ENCODE data around the gene GCLC.
"Not testable (repeated sequence)": the region's sequence is repeated elsewhere in the genome, so short reads cannot be mapped to it uniquely, and the experiment has no call there.

The GCLC gene

DNA sequence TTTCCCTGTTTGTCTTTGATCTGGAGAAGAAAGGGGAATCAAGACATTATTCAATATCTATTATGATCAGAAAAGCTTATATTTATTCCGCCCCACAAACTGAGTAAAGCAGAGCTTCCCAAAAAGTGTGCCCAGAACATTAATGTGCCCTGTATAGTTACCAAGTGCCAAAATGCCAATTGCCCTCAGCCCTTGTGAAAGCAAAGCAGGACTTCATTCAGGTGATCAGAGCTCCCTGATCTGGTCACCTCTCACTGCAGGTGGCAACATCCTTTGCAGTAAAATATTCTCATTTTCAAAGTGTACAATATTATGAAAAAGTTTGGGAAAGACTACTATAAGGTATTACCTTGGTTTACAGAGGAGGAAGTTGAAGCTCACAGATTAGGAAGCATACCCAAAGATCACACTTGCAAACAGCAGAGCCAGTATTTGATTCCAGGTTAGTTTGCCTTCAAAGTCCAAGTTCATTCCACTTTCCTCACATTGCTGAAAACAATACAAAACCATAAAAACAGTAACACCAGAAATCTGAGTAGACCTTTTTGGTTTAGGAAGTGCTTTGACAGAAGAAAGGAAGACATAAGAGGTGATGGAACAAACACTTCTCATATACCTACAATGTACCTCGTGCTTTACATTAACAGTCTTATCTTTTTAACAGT, 19.6 kb upstream of the GCLC start:
- peaks cover 2% of the 10 kb centered on the region for H3K9me3 ChIP-seq (ENCODE audit: control insufficient read depth, low read length)
- H3K36me3 ChIP-seq (ENCODE audit: control insufficient read depth in 1 of 2, insufficient read depth in 2 of 2, low read depth in 1 of 2, low read length in 2 of 2): no peaks in the 10 kb centered on the region
- no peaks in the 10 kb centered on the region for H3K4me1 ChIP-seq (ENCODE audit: control insufficient read depth, insufficient read depth, low read depth, low read length)
- H2AK5ac ChIP-seq (ENCODE audit: low read length, severe bottlenecking): no peak overlapping the region
- no peak overlapping the region for H2BK120ac ChIP-seq (ENCODE audit: low read depth, low read length)
- H3K23ac ChIP-seq (ENCODE audit: low read length in 2 of 2): no peak overlapping the region
- H2BK12ac ChIP-seq (ENCODE audit: low read length in 2 of 2): no peak overlapping the region
- no peak overlapping the region for H3K9ac ChIP-seq (ENCODE audit: low read length)
- no peak overlapping the region for H2AFZ ChIP-seq (ENCODE audit: low read depth, low read length)
- no peak overlapping the region for H4K91ac ChIP-seq (ENCODE audit: low read length)
- H3K18ac ChIP-seq (ENCODE audit: low read depth in 1 of 2, low read length in 2 of 2): no peak overlapping the region
- H3K4me2 ChIP-seq (ENCODE audit: low read length, poor library complexity, severe bottlenecking): no peak overlapping the region
- DNase-seq: no peak
- no peak overlapping the region for H3K4me3 ChIP-seq (ENCODE audit: insufficient read depth in 1 of 2, low read depth in 1 of 2, low read length in 2 of 2)
- no peak overlapping the region for H2BK15ac ChIP-seq (ENCODE audit: low read depth, poor library complexity, severe bottlenecking)
- no peaks in the 10 kb centered on the region for H3K79me1 ChIP-seq (replicated peaks; ENCODE audit: low read length, poor library complexity, severe bottlenecking)
- no peak overlapping the region for H4K8ac ChIP-seq (ENCODE audit: low read length)
- no peak overlapping the region for H3K4ac ChIP-seq (ENCODE audit: low read depth in 1 of 2, low read length in 2 of 2)
- H3K27me3 ChIP-seq (ENCODE audit: control insufficient read depth in 1 of 2, insufficient read depth in 1 of 2, low read length in 2 of 2): no peaks in the 10 kb centered on the region
- no peak overlapping the region for H2BK5ac ChIP-seq (ENCODE audit: low read depth, low read length, poor library complexity, severe bottlenecking)
- H3K14ac ChIP-seq (ENCODE audit: low read length in 2 of 2): no peak overlapping the region
- no peak overlapping the region for H3K27ac ChIP-seq (ENCODE audit: low read length, poor library complexity, severe bottlenecking)
- 94% methylated on average over 1 of the region's 2 CpGs for WGBS

DNA sequence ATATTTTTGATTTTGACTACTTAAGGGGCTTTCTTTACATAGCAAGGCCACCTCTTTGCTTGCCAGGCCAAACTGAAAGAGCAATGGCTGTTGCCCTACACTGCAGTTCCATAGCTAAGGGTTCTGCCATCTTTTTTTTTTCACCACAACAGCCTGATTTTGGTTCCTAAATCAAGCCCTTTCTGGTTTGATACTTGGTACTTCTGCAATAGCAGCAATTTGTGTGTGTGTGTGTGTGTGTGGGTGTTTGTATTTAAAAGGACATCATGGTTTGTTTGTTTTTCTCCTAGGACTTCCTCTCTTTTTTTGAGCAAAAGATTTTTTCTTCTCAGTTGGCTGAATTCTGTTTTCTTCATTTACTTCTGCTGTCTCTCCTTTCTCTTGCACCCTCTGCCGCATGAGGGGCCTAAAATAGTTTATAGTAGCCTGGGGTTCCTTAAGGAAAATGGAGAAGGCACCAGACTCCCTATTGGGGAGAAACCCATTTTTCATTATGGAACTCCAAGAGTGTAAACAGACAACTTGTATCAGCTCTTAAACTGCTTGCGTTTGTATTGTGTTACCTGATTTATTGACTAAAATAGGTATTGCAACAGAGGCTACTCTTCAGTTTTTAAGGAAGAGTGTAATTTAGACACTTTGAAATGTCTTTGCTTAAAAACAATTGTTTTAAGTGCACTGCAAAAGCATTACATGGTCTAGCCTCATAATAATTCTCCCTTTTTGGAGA, 12.2 kb upstream of the GCLC start:
- Histone ChIP-seq H4K8ac (ENCODE audit: low read length) (no peak overlapping the region), H3K9ac (ENCODE audit: low read length) (no peak overlapping the region), H2AK5ac (ENCODE audit: low read length, severe bottlenecking) (no peak overlapping the region), H2AFZ (ENCODE audit: low read depth, low read length) (no peak overlapping the region), H3K4me1 (ENCODE audit: control insufficient read depth, insufficient read depth, low read depth, low read length) (no peaks in the 10 kb centered on the region), H2BK15ac (ENCODE audit: low read depth, poor library complexity, severe bottlenecking) (no peak overlapping the region), H3K9me3 (ENCODE audit: control insufficient read depth, low read length) (peaks cover 2% of the 10 kb centered on the region), H2BK12ac (ENCODE audit: low read length in 2 of 2) (no peak overlapping the region), H2BK120ac (ENCODE audit: low read depth, low read length) (no peak overlapping the region), H2BK5ac (ENCODE audit: low read depth, low read length, poor library complexity, severe bottlenecking) (no peak overlapping the region), H3K4ac (ENCODE audit: low read depth in 1 of 2, low read length in 2 of 2) (no peak overlapping the region), H3K14ac (ENCODE audit: low read length in 2 of 2) (no peak overlapping the region), H3K27ac (ENCODE audit: low read length, poor library complexity, severe bottlenecking) (no peak overlapping the region), H3K4me3 (ENCODE audit: insufficient read depth in 1 of 2, low read depth in 1 of 2, low read length in 2 of 2) (no peak overlapping the region), H3K79me1 (replicated peaks; ENCODE audit: low read length, poor library complexity, severe bottlenecking) (no peaks in the 10 kb centered on the region), H3K36me3 (ENCODE audit: control insufficient read depth in 1 of 2, insufficient read depth in 2 of 2, low read depth in 1 of 2, low read length in 2 of 2) (no peaks in the 10 kb centered on the region), H4K91ac (ENCODE audit: low read length) (no peak overlapping the region), H3K23ac (ENCODE audit: low read length in 2 of 2) (no peak overlapping the region), H3K27me3 (ENCODE audit: control insufficient read depth in 1 of 2, insufficient read depth in 1 of 2, low read length in 2 of 2) (no peaks in the 10 kb centered on the region), H3K18ac (ENCODE audit: low read depth in 1 of 2, low read length in 2 of 2) (no peak overlapping the region), H3K4me2 (ENCODE audit: low read length, poor library complexity, severe bottlenecking) (no peak overlapping the region)
- no peak for DNase-seq
- no CpG with 5 or more reads among the region's 2 CpGs for WGBS

GRCh38 chr6:53553600-53553999, 8.7 kb upstream of the GCLC start:
- not testable (repeated sequence) for H3K27me3 ChIP-seq (ENCODE audit: control insufficient read depth in 1 of 2, insufficient read depth in 1 of 2, low read length in 2 of 2); H2BK15ac ChIP-seq (ENCODE audit: low read depth, poor library complexity, severe bottlenecking); H3K4ac ChIP-seq (ENCODE audit: low read depth in 1 of 2, low read length in 2 of 2); H4K91ac ChIP-seq (ENCODE audit: low read length); H2BK120ac ChIP-seq (ENCODE audit: low read depth, low read length); H3K18ac ChIP-seq (ENCODE audit: low read depth in 1 of 2, low read length in 2 of 2); H2BK12ac ChIP-seq (ENCODE audit: low read length in 2 of 2); H3K9me3 ChIP-seq (ENCODE audit: control insufficient read depth, low read length); H3K4me2 ChIP-seq (ENCODE audit: low read length, poor library complexity, severe bottlenecking); H3K9ac ChIP-seq (ENCODE audit: low read length); H3K27ac ChIP-seq (ENCODE audit: low read length, poor library complexity, severe bottlenecking); H2AFZ ChIP-seq (ENCODE audit: low read depth, low read length); H4K8ac ChIP-seq (ENCODE audit: low read length); H3K23ac ChIP-seq (ENCODE audit: low read length in 2 of 2); DNase-seq; H2AK5ac ChIP-seq (ENCODE audit: low read length, severe bottlenecking); H3K4me1 ChIP-seq (ENCODE audit: control insufficient read depth, insufficient read depth, low read depth, low read length); H3K36me3 ChIP-seq (ENCODE audit: control insufficient read depth in 1 of 2, insufficient read depth in 2 of 2, low read depth in 1 of 2, low read length in 2 of 2); H3K4me3 ChIP-seq (ENCODE audit: insufficient read depth in 1 of 2, low read depth in 1 of 2, low read length in 2 of 2); H2BK5ac ChIP-seq (ENCODE audit: low read depth, low read length, poor library complexity, severe bottlenecking); H3K14ac ChIP-seq (ENCODE audit: low read length in 2 of 2); H3K79me1 ChIP-seq (replicated peaks; ENCODE audit: low read length, poor library complexity, severe bottlenecking)
- WGBS: 64% methylated on average over 3 of the region's 3 CpGs

DNA sequence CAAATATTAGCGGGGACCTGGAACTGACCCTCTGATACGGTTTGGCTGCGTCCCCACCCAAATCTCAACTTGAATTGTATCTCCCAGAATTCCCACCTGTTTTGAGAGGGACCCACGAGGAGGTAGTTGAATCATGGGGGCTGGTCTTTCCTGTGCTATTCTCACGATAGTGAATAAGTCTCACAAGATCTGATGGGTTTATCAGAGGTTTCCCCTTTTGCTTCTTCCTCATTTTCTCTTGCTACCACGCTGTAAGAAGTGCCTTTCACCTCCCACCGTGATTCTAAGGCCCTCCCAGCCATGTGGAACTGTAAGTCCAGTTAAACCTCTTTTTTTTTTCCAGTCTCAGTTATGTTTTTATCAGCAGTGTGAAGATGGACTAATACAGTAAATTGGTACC, 6.8 kb upstream of the GCLC start:
- H2BK15ac ChIP-seq (ENCODE audit: low read depth, poor library complexity, severe bottlenecking); H3K9ac ChIP-seq (ENCODE audit: low read length); H3K9me3 ChIP-seq (ENCODE audit: control insufficient read depth, low read length); H4K8ac ChIP-seq (ENCODE audit: low read length); DNase-seq; H3K27ac ChIP-seq (ENCODE audit: low read length, poor library complexity, severe bottlenecking); H3K36me3 ChIP-seq (ENCODE audit: control insufficient read depth in 1 of 2, insufficient read depth in 2 of 2, low read depth in 1 of 2, low read length in 2 of 2); H3K4ac ChIP-seq (ENCODE audit: low read depth in 1 of 2, low read length in 2 of 2); H3K23ac ChIP-seq (ENCODE audit: low read length in 2 of 2); H3K4me2 ChIP-seq (ENCODE audit: low read length, poor library complexity, severe bottlenecking); H3K14ac ChIP-seq (ENCODE audit: low read length in 2 of 2); H2BK5ac ChIP-seq (ENCODE audit: low read depth, low read length, poor library complexity, severe bottlenecking); H2BK120ac ChIP-seq (ENCODE audit: low read depth, low read length); H3K4me3 ChIP-seq (ENCODE audit: insufficient read depth in 1 of 2, low read depth in 1 of 2, low read length in 2 of 2); H3K79me1 ChIP-seq (replicated peaks; ENCODE audit: low read length, poor library complexity, severe bottlenecking); H3K4me1 ChIP-seq (ENCODE audit: control insufficient read depth, insufficient read depth, low read depth, low read length); H2AK5ac ChIP-seq (ENCODE audit: low read length, severe bottlenecking); H2AFZ ChIP-seq (ENCODE audit: low read depth, low read length); H4K91ac ChIP-seq (ENCODE audit: low read length); H3K18ac ChIP-seq (ENCODE audit: low read depth in 1 of 2, low read length in 2 of 2); H3K27me3 ChIP-seq (ENCODE audit: control insufficient read depth in 1 of 2, insufficient read depth in 1 of 2, low read length in 2 of 2); H2BK12ac ChIP-seq (ENCODE audit: low read length in 2 of 2): not testable (repeated sequence)
- WGBS: 81% methylated on average over 7 of the region's 7 CpGs

All from mesenchymal stem cell (in vitro differentiated cells and primary cell).